Neural progenitor cell (in vitro differentiated cells): Measurements from ENCODE around the gene DNAH10.

Experiments used
- CTCF ChIP-seq: fragments of 200-600 bp; sonication (generic); IDR thresholded peaks from 2 replicates; pipeline ENCODE4 v1.5.1; 2017; ENCODE audit warnings: antibody characterized with exemption, mild to moderate bottlenecking
- EZH2 ChIP-seq: fragments of 200-600 bp; sonication (generic); IDR thresholded peaks from 2 replicates; pipeline ENCODE4 v1.6.1; 2017; ENCODE audit warnings: antibody characterized with exemption, mild to moderate bottlenecking, moderate library complexity

DNA sequence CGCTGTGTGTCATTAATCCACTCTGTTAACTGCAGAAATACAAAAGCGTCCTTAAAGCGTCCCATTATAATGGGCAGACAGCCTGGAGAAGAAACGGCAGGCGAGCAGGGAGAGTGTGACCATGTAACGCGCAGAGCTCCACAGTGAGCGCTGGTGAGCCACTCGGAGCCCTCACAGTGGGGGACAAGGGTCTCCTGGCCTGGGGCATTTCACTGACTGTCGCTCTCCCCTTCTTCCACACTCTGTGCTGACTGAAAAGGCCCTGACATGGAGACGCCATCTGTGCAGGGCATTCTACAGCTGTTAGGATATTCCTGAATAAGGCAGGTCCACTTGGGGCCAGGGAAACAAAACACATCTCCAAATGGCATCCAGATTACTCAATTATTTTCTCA, 186.3 kb downstream of the DNAH10 start:
- TF ChIP-seq CTCF (no peak), EZH2 (no peak)
